GM21526 (cell line): ENCODE data around the gene TMEM40.

Experiments
- ATAC-seq: cut with Tn5 transposase; IDR thresholded peaks from one replicate; pipeline ENCODE4 v1.9.1; 2021; ENCODE audit warnings: moderate library complexity; ENCODE audit not compliant: unreplicated experiment, low FRiP score

The TMEM40 gene

DNA sequence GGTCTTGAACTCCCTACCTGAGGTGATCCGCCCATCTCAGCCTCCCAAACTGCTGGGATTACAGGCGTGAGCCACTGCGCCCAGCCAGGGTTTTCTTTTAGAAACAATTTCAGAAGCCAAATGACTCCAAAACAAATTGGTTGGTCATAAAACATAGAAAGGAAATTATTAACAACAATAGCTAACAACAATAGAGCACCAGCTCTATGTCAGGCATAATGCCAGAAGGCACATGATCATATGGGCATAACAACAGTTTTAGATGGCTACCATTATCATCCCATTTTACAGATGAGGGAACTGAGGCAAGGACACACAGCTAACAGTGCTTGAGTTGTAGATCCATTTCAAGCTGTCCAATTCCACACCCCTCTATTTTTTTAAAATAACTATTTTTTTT lies 73.0 kb downstream of the TMEM40 start:
- ATAC-seq: no peak
